HEK293T (cell line): ENCODE measurements around the gene ST3GAL4.
"Not testable (repeated sequence)": the region's sequence is repeated elsewhere in the genome, so short reads cannot be mapped to it uniquely, and the experiment has no call there.

Experiments
- CTCF ChIA-PET: fragments of 350-600 bp; formaldehyde crosslinking; extraction: SDS; loops from one replicate; lab custom pipeline; 2021; ENCODE audit warnings: antibody characterized with exemption, inconsistent platforms; lab: Yijun Ruan, JAX
- POLR2A ChIA-PET: fragments of 350-600 bp; formaldehyde crosslinking; extraction: SDS; loops from one replicate; lab custom pipeline; 2020; ENCODE audit warnings: antibody characterized with exemption, inconsistent platforms; lab: Yijun Ruan, JAX
- DNase-seq: peaks from one replicate; pipeline ENCODE4 v3.0.0; 2012; ENCODE audit warnings: mixed read lengths; ENCODE audit errors: extremely low spot score
- ARNT ChIP-seq: fragments of 450-650 bp; IDR thresholded peaks from 2 replicates; pipeline ENCODE4 v1.6.1; 2017; ENCODE audit warnings: mild to moderate bottlenecking
- BHLHE40 ChIP-seq: fragments of 450-650 bp; IDR thresholded peaks from 2 replicates; pipeline ENCODE4 v1.6.1; 2016; ENCODE audit warnings: mild to moderate bottlenecking, moderate library complexity, borderline replicate concordance
- CTBP1 ChIP-seq: fragments of 450-650 bp; IDR thresholded peaks from 2 replicates; pipeline ENCODE4 v1.6.1; 2016; ENCODE audit warnings: borderline replicate concordance
- ELF4 ChIP-seq: fragments of 450-650 bp; IDR thresholded peaks from 2 replicates; pipeline ENCODE4 v1.6.1; 2017; ENCODE audit warnings: antibody characterized with exemption
- FOXA1 ChIP-seq: fragments of 450-650 bp; IDR thresholded peaks from 2 replicates; pipeline ENCODE4 v1.6.1; 2016; ENCODE audit warnings: mild to moderate bottlenecking
- FOXK2 ChIP-seq: fragments of 450-650 bp; IDR thresholded peaks from 2 replicates; pipeline ENCODE4 v1.6.1; 2016; ENCODE audit warnings: mild to moderate bottlenecking
- FOXM1 ChIP-seq: fragments of 450-650 bp; IDR thresholded peaks from 2 replicates; pipeline ENCODE4 v1.6.1; 2017; ENCODE audit warnings: mild to moderate bottlenecking, borderline replicate concordance
- HDGF ChIP-seq: fragments of 450-650 bp; IDR thresholded peaks from 2 replicates; pipeline ENCODE4 v1.6.1; 2017; ENCODE audit warnings: antibody characterized with exemption, borderline replicate concordance
- L3MBTL2 ChIP-seq: fragments of 450-650 bp; conservative IDR thresholded peaks from 2 replicates; pipeline ENCODE4 v1.6.1; 2016; ENCODE audit warnings: mild to moderate bottlenecking
- LEF1 ChIP-seq: fragments of 450-650 bp; IDR thresholded peaks from 2 replicates; pipeline ENCODE4 v1.6.1; 2017; ENCODE audit warnings: mild to moderate bottlenecking, borderline replicate concordance
- NFRKB ChIP-seq: fragments of 450-650 bp; IDR thresholded peaks from 2 replicates; pipeline ENCODE4 v1.6.1; 2016; ENCODE audit warnings: mild to moderate bottlenecking, moderate library complexity
- PKNOX1 ChIP-seq: fragments of 450-650 bp; IDR thresholded peaks from 2 replicates; pipeline ENCODE4 v1.6.1; 2016
- SP1 ChIP-seq: fragments of 450-650 bp; IDR thresholded peaks from 2 replicates; pipeline ENCODE4 v1.6.1; 2017
- SUZ12 ChIP-seq: fragments of 450-650 bp; IDR thresholded peaks from 2 replicates; pipeline ENCODE4 v1.6.1; 2016; ENCODE audit warnings: mild to moderate bottlenecking
- TARDBP ChIP-seq: fragments of 450-650 bp; IDR thresholded peaks from 2 replicates; pipeline ENCODE4 v1.6.1; 2016
- ZNF384 ChIP-seq: fragments of 450-650 bp; IDR thresholded peaks from 2 replicates; pipeline ENCODE4 v1.6.1; 2016

The ST3GAL4 gene

GRCh38 chr11:126391286-126391954 is 35.9 kb downstream of the ST3GAL4 start:
- no peak for DNase-seq
- ChIA-PET CTCF (no interaction called here), POLR2A (no interaction called here)
- TF ChIP-seq ZNF384 (no peak), ELF4 (no peak), FOXA1 (no peak), PKNOX1 (no peak), SUZ12 (no peak), FOXM1 (no peak), LEF1 (no peak), HDGF (no peak), BHLHE40 (no peak), SP1 (no peak), L3MBTL2 (no peak)

- ChIA-PET POLR2A (no interaction called here), CTCF (no interaction called here)
- DNase-seq: no peak
- TF ChIP-seq FOXK2 (no peak), L3MBTL2 (no peak), FOXM1 (no peak), FOXA1 (no peak), ARNT (no peak), TARDBP (no peak), ELF4 (no peak), HDGF (no peak), BHLHE40 (no peak), SUZ12 (no peak), ZNF384 (no peak), PKNOX1 (no peak), CTBP1 (no peak), LEF1 (no peak), NFRKB (no peak), SP1 (no peak)
These were observed 36.6 kb downstream of the ST3GAL4 start for GRCh38 chr11:126391970-126392632.

GRCh38 chr11:126392633-126393013 is 37.1 kb downstream of the ST3GAL4 start:
- no peak for DNase-seq
- TF ChIP-seq HDGF: no peak
- POLR2A ChIA-PET: no interaction called here
- CTCF ChIA-PET: no interaction called here

- DNase-seq: no peak
- TF ChIP-seq LEF1 (no peak), BHLHE40 (no peak), NFRKB (no peak), PKNOX1 (no peak), TARDBP (no peak), ARNT (no peak), ELF4 (no peak), FOXM1 (no peak), FOXA1 (no peak), ZNF384 (no peak), SUZ12 (no peak), L3MBTL2 (no peak), CTBP1 (no peak), HDGF (no peak), SP1 (no peak), FOXK2 (no peak)
- ChIA-PET POLR2A (no interaction called here), CTCF (no interaction called here)
These were observed 37.7 kb downstream of the ST3GAL4 start for GRCh38 chr11:126393143-126393542.

- ChIA-PET POLR2A (no interaction called here), CTCF (no interaction called here)
- no peak for TF ChIP-seq HDGF
- TF ChIP-seq ELF4: no peak
- no peak for TF ChIP-seq FOXK2
- TF ChIP-seq PKNOX1: no peak
- TF ChIP-seq BHLHE40: no peak
- no peak for TF ChIP-seq L3MBTL2
- no peak for TF ChIP-seq NFRKB
- TF ChIP-seq FOXM1: no peak
- TF ChIP-seq TARDBP: no peak
- TF ChIP-seq ARNT: no peak
- TF ChIP-seq FOXA1: no peak
- no peak for TF ChIP-seq ZNF384
- TF ChIP-seq CTBP1: no peak
- TF ChIP-seq SP1: no peak
- TF ChIP-seq LEF1: no peak
- TF ChIP-seq SUZ12: no peak
- no peak for DNase-seq
These were observed 38.5 kb downstream of the ST3GAL4 start for GRCh38 chr11:126394036-126394435.

- POLR2A ChIA-PET, DNase-seq, CTCF ChIA-PET: not testable (repeated sequence)
These were observed 39.2 kb downstream of the ST3GAL4 start for GRCh38 chr11:126394634-126395072.

- DNase-seq, CTCF ChIA-PET, POLR2A ChIA-PET: not testable (repeated sequence)
These were observed 40.3 kb downstream of the ST3GAL4 start for GRCh38 chr11:126395784-126396183.

- POLR2A ChIA-PET, CTCF ChIA-PET: not testable (repeated sequence)
These were observed 40.8 kb downstream of the ST3GAL4 start for GRCh38 chr11:126396266-126396665.

More at GRCh38 chr11:126396266-126396665, 40.8 kb downstream of the ST3GAL4 start:
- not testable (repeated sequence) for DNase-seq
